Measurements from ENCODE around the gene NME4. TPM values are rescaled to one million over a fixed set of nuclear protein-coding genes. Genes with fewer than 3 reads are reported as not detected.
"Not testable (repeated sequence)": the region's sequence is repeated elsewhere in the genome, so short reads cannot be mapped to it uniquely, and the experiment has no call there.

NME4 gene
- total RNA-seq, 2 experiments from 2014 or later: 16.6 to 17.7 TPM

GRCh38 chr16:411576-412265 lies 14.7 kb downstream of the NME4 start:
- ChIA-PET CTCF (no interaction called here), POLR2A (no interaction called here)

DNA sequence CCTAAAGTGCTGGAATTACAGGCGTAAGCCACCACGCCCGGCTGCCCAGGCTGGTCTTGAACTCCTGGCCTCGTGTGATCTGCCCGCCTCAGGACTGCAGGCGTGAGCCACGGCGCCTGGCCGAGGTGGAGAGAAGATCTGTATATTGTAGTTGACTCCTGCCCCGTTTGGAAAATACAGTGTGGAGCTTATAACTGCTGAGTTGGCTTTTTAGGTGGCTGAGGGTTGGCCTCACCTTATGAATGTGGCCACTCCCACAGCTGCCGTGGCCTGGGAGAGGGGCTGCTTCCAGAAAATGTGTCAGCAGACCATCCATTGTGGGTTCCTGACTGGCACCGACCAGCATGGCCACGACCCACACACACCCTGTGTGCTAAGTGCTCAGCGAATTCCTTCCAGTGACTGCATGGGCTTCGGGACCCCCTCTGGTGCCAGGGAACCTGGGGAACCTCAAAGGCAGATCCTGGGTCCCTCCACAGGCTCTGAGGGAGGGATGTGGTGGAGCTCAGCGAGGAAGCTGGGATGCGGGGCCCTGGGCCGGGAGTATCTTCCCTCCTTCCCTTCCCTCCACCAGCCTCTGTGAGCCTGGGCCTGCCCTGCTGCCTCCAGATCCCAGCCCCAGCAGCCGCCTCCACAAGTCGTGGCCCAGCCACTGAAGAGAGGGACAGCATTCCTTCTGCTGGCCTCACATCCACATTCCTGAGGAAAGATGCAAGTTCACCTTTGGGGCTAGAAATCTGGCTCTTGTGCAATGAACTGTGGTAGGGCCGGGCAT lies 17.6 kb downstream of the NME4 start:
- ChIA-PET CTCF (no interaction called here), POLR2A (no interaction called here)

DNA sequence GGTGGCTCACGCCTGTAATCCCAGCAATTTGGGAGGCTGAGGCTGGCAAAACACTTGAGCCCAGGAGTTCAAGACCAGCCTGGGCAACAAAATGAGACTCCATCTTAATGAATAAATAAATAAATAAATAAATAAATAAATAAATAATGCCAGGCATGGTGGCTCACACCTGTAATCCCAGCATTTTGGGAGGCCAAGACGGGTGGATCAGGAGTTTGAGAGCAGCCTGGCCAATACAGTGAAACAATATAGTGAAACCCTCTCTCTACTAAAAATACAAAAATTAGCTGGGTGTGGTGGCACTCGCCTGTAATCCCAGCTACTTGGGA lies 18.1 kb downstream of the NME4 start:
- CTCF ChIA-PET, POLR2A ChIA-PET: not testable (repeated sequence)

- CTCF ChIA-PET, POLR2A ChIA-PET: not testable (repeated sequence)
Measured at GRCh38 chr16:422179-422578, 25.2 kb downstream of the NME4 start.

- ChIA-PET CTCF (interaction anchor here (1.9 kb wide), 1 partner anchor 32 kb away, joined by 6 read pairs; no protein-coding TSS in a partner anchor), POLR2A (no interaction called here)
Measured at GRCh38 chr16:424033-424622, 27.1 kb downstream of the NME4 start.

DNA sequence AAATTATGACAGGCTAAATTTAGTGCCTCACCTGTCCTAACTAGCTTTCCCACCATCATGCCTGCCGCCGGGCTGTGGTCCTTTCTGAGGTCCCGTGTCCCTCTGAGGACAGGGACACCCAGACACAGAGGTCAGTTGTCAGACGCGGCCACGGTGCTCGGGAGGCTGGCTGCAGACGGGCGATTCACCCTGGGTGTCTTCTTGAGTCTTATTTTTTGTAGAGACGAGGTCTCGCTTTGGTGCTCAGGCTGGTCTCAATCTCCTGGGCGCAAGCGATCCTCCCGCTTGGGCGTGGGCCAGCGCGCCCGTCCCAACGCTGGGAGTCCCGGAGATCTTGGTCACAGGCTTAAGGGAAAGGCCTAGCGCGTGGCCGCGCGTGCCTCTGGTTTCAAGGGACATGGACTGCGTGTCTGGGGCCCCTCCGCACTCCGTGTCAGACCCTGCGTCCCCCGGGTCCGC lies 27.7 kb downstream of the NME4 start:
- CTCF ChIA-PET: interaction anchor here (0.9 to 1.9 kb wide), 4 partner anchors 23 to 103 kb away, joined by 3 to 6 read pairs (median 4); partner anchors contain the start of genes CAPN15 and DECR2
- POLR2A ChIA-PET: interaction anchor here (0.7 to 1.0 kb wide), 3 partner anchors 12 to 33 kb away, joined by 3 read pairs; no protein-coding TSS in a partner anchor

DNA sequence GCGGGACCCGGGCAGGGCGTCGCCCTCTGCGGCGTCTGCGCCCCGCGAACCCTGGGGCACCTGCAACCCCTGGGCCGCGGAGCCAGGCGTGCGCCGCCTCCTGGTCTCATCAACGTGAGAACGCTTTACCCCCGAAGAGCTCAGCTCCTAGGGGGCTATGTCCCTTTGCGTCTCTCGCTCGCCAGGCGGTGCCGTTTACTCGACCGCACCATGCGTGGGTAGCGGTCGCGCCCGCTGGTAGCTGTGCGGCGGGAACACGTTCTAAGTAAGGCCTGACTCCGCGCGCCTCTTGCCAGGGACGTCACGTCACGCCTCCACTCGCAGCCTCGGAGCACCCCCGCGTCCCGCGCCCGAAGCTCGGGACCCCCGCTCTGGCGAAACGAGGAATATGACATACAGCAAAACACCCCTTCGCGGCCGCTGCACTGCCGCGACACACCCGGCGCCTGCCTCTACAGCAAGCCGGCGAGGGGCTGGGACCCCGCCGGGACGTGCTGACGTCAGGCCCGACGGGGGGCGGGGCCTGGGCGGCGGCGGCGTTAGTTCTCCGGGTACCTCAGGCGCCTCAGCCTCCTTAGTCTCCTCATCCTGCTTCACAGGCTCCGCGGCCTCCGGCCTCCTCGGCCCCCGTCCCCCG lies 28.2 kb downstream of the NME4 start, which contains the start of gene RAB11FIP3:
TSS of gene RAB11FIP3 (plus strand) at position 568 of the 637 bp plus-strand sequence. CDS start 358 bp downstream, outside the sequence.
- POLR2A ChIA-PET: interaction anchor here (0.7 to 1.0 kb wide), 3 partner anchors 11 to 33 kb away, joined by 3 read pairs; no protein-coding TSS in a partner anchor
- CTCF ChIA-PET: interaction anchor here (0.9 to 1.9 kb wide), 4 partner anchors 23 to 102 kb away, joined by 3 to 6 read pairs (median 4); partner anchors contain the start of genes CAPN15 and DECR2

GRCh38 chr16:425740-426114 lies 28.7 kb downstream of the NME4 start:
- ChIA-PET CTCF (interaction anchor here (0.9 to 1.9 kb wide), 3 partner anchors 24 to 100 kb away, joined by 3 to 6 read pairs (median 5); partner anchors contain the start of gene DECR2), POLR2A (interaction anchor here (0.9 kb wide), 2 partner anchors 24 to 27 kb away, joined by 3 read pairs; partner anchors contain the start of gene DECR2)

GRCh38 chr16:426115-426905 lies 29.3 kb downstream of the NME4 start:
- CTCF ChIA-PET: interaction anchor here (1.9 kb wide), 1 partner anchor 35 kb away, joined by 6 read pairs; no protein-coding TSS in a partner anchor
- POLR2A ChIA-PET: interaction anchor here (0.9 kb wide), 1 partner anchor 25 kb away, joined by 3 read pairs; the partner anchor contains the start of gene DECR2

- POLR2A ChIA-PET: interaction anchor here (0.9 kb wide), 1 partner anchor 25 kb away, joined by 3 read pairs; the partner anchor contains the start of gene DECR2
- CTCF ChIA-PET: no interaction called here
Measured at GRCh38 chr16:426906-427249, 29.9 kb downstream of the NME4 start.

DNA sequence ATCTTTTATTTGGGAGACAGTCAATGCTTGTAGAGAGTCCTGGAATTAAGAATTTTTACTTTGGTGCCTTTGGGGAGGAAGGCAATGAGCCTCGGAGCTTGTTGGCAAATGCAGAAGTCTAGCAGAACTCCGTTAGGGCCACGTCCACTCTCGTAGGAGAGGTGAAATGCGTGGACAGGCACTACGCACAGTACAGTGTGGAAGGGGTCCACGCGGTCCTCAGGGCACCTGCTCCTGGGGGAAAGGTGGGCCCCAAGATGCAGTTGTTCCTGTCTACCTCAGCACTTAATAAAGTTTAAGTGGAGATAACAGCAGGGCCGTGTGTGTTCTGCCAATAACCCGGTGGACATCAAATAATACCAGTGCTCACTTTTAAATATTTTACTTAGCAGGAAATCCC lies 30.3 kb downstream of the NME4 start:
- POLR2A ChIA-PET: no interaction called here

DNA sequence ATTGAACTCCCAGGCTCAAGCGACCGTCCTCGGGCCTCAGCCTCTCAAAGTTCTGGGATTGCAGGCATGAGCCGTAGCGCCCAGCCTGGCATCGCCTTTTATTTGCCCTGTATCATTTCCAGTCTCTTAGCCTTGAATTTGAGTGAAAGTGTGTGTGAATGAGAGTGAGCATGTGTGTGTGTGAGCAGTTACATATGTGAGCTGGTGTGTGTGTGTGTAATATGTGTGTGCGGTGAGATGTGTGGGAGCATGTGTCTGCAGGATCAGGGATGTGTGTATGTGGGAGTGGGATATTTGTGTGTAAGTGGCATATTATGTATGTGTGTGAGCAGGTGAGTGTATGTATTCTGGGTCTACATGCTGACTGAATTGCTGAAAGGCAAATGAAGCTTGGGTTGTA lies 33.9 kb downstream of the NME4 start:
- CTCF ChIA-PET: no interaction called here
- POLR2A ChIA-PET: no interaction called here

More for the DNA sequence above, 30.3 kb downstream of the NME4 start:
- CTCF ChIA-PET: no interaction called here

- POLR2A ChIA-PET: no interaction called here
- CTCF ChIA-PET: no interaction called here
Measured at GRCh38 chr16:440627-441026, 43.6 kb downstream of the NME4 start.

DNA sequence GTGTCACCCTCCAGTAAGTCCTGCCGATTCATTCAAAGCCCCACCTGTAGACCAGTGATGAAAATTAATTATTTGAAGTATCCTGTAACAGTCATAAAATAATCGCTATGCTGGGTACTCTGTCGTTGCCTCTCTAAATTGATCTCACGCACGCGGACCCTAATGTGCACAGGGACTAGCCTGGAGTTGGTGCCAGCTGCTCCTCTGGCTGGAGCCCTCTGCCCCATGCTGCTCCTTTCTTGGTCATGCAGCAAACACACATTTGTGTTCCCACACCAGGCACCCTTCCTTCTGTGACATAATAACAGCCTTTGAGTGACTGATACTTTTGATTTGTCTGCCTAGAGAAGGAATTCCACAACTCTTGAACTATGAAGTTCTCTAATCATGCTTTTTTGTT lies 44.4 kb downstream of the NME4 start:
- ChIA-PET CTCF (no interaction called here), POLR2A (no interaction called here)

- CTCF ChIA-PET: no interaction called here
- POLR2A ChIA-PET: no interaction called here
Measured at GRCh38 chr16:442976-443375, 46.0 kb downstream of the NME4 start.

DNA sequence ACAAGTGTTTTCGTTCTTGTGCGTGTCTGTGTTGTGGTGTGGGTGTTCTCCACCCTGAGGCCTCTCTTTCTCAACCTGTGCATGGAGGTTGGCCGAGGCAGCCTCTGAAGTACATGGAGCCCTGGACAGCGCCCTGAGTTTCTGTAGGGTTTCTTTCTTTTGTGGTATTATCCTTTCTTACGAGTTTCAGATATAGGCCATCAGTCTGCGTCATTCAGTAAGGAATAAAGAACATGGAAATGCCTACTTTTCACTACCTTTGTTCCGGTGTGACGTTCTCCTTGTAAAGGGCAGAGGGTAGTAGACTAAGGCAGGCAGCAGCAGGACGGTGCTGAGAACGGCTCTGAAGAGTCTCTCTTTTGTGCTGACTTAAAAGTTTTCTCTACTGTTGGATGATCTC lies 47.0 kb downstream of the NME4 start:
- POLR2A ChIA-PET: no interaction called here
- CTCF ChIA-PET: interaction anchor here (0.6 kb wide), 1 partner anchor 399 kb away, joined by 3 read pairs; no protein-coding TSS in a partner anchor

GRCh38 chr16:445566-445965 lies 48.6 kb downstream of the NME4 start:
- POLR2A ChIA-PET: no interaction called here
- CTCF ChIA-PET: no interaction called here
